EL (cell line): Measurements from ENCODE around the gene PMEPA1.

Experiments used
- DNase-seq: peaks from one replicate; pipeline ENCODE4 v3.0.0-alpha.2; 2016

Gene PMEPA1

DNA sequence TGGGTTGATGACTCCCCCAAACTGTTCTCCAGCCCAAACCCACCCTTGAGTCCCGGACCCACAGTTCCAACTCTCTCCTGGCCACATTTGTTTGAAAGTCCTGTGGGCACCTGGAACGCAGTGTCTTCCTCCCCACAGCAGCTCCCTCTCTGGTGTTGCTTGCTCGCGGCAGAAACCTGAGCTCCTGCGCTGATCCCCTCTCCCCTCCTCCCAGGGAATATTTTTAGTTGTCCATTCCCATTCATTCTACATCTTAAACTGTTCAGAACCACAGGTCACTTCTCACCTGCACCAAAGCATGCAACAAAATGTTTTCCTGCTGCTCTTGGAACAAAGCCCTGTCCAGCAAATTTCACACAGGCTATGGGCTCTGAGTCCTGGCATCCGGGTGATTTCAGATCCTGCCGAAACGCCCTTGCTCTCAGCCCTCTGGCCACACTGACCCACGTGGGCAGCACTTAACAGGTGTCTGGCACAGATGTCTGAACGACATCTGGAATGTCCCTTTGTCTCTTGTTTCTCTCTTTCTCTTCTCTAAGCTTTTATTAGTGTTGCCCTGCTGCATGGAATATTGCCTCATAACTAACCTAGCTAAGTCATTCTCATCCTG lies 27.0 kb upstream of the PMEPA1 start:
- DNase-seq: no peak

DNA sequence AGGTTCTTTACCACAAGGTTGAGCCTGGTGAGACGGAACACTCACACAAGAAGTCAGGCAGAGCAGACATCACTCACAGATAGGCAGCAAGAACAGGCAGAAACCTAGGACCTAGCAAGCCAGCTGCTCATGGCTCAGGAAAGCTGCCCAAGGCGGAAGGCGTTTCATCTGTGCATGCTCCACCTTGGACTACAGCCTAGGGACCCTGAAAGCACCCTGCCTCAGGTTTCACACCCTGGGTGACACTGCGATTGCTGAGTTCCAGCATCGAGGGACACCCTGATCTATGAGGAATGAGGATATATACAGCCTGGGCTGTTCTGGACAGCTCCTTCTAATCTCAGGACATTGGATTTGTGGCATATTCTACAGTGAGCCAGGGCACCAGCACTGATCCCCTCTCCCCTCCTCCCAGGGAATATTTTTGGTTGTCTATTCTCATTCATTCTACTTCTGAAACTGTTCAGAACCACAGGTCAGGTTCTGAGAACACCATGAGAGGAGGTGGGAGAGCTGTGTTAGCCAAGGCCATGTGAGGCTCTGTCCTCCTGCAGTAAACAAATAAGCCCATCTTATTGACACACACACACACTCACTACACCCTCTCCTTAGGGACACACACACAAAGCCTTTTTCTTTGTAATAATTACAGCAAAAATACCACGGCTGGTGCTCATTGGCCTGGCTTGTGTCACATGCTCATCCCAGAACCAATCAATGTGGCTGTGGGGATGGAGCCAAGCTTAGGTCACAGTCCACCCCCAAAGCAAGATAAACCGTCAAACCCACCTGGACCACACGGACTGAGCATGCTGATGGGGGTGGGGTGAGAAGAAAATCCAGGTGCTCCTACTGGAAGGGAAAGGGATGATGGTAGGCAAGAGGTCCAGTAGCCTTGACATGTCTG lies 26.3 kb upstream of the PMEPA1 start:
- DNase-seq: no peak

DNA sequence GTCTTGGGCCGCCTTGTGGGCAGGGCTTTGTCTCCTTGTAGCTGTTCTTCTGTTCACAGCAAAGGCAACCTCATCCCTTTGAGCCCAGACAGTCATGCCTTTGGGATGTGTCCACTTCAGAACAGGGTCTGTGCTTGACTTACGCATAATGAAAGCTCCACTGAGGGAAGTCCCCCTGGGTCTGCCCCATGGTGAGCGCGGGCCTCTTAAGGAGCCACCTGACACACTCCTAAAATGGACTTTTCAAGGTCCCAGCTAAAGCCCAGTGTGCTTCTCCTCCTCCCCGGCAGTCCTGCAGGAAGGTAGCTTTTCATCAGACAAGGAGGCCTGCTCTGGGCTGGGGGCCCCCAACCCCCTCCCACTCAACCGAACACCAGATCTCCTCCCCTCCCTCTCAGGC lies 24.9 kb upstream of the PMEPA1 start:
- DNase-seq: no peak

DNA sequence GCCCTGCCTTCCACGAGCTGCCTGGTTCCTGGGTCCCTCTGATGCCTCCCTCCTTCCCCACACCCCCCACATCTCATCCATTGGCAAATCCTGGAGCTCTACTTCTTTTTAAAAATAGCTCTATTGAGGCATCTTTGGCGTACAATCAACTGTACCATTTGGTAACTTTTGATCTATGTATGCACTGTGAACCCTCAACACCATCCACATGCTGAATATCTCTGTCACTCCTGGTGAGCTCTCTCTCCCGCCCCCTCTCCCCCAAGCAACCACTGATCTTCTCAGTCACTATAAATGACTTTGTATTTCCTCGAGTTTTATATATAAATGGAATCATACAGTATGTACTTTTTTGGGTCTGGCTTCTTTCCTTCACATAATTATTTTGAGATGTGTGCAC lies 22.4 kb upstream of the PMEPA1 start:
- DNase-seq: no peak

DNA sequence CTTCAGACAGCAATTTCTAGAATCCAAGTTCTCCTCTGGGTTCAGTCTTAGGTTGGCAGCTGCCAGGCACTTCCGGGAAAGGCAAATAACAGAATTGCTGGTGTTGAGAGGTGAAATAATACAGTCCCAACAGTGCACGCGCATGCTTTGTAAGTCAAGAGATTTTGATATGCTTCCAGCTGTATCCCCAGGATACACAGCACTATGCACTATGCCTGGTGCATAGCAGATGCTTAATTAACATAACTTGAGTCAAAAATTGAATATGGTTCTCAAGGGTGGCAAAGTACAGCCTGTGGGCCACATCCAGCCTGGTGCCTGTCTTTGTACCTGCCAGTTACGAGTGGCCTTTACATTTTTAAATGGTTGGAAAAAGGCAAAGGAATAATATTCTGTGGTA lies 18.9 kb upstream of the PMEPA1 start:
- no peak for DNase-seq

DNA sequence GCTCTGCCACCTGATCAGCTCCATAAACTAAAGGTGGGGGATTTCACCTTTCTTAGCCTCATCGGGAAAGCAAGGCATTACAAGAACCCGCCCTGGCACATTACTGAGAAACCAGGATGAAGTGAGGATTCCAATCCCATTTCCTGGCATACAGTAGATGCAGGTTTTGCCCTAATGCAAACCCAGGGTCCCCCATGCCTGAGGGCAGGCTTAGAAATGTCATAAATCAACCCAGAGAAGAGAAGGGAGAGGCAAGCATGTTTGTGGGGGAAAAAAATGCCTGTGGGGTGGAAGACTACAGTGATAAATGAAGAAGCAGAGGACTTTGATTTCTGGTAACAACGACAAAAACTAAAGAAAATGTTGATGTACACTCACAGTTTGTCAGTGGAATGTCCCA lies 18.0 kb upstream of the PMEPA1 start:
- DNase-seq: no peak

DNA sequence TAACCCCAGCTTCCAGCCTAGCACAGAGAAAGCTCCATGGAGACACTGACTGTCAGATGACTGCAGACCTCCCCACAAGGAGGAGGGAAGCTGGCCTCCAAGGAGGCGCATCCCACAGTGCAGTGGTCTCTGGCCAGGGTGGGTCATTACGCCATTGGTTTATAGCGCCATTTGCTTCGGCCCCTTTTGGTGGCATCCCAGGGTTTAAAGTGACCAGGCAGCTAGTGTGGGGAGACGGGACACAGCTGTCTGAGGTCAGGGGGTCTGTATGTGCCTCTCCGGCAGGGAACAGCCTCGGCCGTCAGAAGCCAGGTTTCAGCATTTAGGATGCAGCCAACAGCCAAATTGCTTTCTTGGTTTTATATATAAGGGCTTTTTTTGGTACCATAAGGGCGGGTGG lies 15.8 kb upstream of the PMEPA1 start:
- DNase-seq: no peak

DNA sequence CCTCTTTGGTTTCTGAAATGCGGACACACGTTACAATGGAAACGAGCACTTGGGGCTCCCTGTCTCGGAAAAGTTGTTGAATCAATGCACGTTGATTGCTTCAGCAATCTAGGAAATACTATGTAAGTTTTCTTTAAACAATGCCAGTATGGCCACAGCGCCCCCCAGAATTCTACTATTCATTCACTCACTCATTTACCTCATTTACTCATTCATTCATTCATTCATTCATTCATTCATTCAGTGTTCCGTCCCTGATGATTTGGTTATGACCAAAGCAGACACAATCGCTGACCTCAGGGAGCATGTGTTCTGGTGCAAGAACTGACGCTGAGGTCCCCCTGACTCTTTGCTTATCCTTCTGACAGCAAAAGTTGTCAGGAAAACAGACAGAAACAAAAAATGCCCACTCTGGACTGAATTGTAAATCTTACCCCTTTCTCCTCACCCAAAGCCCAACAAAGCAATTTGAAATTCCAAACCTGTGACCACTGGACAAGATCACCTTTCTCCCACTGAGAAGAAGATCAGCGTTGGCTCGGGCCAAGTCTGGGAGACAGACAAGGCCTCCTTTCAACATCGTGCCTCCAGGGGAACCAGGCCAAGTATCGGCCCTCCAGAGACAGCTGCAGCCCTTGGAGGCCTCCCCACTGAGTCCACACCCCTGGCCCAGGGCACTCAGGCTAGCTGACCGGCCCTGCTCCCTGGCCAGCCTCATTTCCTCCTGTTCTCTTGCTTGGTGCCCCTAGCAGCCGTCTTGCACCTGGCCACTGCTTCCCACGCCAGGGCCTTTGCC lies 15.0 kb upstream of the PMEPA1 start:
- no peak for DNase-seq

DNA sequence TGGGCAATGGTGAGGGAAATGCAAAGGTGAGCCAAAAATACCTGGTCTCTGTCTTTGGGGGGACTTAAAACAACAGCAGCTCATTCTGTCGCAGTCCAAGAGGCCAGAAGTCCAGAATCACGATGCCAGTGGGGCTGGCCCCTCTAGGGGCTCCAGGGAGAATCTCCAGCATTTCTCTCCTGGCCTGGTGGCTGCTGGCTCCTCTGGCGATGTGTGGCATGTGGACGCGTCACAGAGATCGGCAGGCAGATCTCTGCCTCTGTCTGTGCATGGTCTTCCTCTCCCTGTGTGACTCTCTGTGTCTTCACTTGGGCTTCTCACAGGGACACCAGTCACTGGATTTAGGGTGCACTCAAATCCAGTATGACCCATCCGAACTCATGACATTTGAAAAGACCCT lies 14.0 kb upstream of the PMEPA1 start:
- no peak for DNase-seq

DNA sequence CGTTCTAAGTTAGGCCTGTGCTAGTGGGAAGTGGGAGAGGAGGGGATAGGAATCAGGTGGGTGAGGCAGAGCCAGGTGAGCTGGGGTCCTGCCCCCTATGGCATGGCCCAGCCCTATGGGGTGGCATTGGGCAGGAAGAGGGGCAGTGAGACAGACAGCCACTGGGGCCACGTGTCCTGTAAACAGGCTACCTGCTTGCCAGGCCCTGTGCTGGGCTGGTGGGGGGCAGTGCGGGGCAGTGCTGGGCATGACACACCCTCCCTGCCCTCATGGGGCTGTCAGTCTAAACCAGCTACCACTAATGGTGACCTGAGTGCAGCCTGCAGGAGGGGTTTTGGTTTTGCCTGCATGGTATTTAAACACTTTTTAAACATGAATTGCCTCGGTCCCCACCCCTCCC lies 10.1 kb upstream of the PMEPA1 start:
- no peak for DNase-seq

DNA sequence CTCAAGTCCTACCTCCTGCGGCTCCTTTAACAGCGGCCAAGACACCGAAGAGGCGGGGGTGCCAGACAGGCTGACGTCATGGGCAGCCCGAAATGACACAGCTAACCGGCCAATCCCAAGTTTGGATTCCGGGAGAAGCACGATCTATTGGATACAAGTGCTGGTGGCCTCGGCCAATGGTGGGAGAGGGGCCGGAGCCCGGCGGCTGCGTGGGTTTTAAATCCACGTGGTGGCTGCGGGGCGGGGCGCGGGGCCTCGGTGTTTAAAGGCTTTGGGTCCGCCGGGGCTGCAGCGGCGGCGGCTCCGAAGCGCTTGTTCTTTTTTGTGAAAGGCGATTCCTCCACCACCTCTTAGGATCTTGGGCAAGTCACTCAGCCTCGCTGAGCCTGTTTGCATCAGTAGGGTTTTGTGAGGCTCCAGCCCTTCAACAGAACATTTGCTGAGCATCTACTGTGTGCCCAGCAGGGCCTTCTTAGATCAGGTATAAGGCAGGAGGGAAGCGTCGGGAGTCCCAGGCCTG lies 8.7 kb upstream of the PMEPA1 start:
- DNase-seq: peak; percentile 96

DNA sequence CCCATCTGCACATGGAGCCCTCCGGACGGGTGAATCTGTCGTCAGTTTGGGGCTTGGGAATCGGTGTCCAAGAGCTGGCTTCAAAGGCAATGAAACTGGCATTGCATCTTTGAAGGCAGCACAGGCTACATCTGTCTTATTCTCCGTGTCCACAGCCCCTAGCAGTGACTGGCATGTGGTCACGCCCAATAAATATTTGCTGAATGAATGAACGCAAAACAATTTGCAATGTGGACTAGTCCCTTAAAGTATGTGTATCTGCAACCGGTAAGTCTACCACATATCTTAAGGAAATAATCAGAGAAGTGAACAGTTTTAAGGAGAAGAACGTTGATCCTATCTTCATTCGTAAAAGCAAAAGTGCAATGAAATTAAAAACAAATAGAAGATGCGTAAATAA lies 8.0 kb upstream of the PMEPA1 start:
- peak; percentile 65 for DNase-seq

DNA sequence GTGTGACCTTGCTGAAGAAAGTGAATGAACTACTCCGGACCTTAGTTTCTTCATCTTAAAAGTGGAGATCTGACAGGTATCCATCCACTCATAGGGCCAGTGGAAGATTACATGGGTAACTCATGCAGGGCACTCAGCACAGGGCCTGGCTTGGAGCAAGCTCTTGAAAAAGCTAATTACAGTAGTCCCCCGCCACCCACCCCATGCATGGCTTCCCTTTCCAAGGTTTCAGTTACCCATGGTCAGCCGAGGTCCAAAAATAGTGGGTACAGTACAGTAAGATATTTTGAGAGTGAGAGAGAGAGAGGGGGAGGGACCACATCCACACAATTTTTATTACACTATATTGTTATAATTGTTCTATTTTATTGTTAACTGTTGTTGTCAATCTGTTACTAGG lies 7.1 kb upstream of the PMEPA1 start:
- no peak for DNase-seq

DNA sequence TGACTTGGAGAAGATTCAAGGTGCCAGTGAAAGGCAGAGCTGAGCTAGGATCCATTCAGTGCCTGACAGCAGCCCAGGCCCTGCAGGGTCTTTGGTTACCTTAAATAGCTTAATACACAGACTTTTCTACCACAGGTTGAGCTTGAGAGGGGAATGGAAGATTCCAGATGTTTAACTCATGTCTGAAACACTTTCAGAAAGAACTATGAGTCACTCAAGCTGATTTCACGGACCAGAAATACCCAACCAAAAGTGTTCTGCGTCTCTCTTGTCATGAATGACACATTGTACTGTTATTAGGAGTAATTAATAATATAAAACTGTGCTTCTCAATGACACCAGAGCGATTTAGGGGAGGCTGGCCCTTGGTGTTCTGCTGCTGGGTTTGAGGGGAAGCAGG lies 6.4 kb upstream of the PMEPA1 start:
- DNase-seq: peak; percentile 61

DNA sequence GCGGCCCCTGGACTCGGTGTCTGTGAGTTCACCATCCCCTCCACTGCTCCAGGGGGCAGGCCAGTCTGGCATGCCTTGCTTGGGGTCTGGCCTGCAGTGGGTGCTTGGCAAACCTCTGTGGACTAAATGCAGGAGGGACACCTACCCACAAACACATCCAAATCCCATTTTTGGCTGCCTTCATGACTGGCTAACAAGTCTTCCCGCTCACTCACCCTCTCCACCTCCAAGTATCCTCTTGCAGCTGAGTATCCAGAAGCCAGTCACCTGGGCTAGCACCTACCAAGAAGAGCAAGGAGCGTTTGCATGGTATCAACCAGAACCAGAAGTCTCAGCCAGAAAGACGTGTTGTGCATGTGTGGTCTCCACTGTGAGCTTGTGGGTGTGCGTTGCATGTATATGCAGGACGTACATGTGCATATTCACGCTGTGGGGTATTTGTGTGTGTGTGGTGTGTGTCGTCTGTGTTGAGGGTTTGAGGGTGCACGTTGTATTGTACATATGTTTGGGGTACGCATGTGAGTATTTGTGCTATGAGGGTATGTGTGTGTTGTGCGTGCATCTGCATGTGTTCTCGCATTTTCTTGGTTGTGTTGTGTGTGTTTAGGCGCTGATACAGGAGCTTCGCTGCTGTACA lies 5.6 kb upstream of the PMEPA1 start:
- DNase-seq: no peak

DNA sequence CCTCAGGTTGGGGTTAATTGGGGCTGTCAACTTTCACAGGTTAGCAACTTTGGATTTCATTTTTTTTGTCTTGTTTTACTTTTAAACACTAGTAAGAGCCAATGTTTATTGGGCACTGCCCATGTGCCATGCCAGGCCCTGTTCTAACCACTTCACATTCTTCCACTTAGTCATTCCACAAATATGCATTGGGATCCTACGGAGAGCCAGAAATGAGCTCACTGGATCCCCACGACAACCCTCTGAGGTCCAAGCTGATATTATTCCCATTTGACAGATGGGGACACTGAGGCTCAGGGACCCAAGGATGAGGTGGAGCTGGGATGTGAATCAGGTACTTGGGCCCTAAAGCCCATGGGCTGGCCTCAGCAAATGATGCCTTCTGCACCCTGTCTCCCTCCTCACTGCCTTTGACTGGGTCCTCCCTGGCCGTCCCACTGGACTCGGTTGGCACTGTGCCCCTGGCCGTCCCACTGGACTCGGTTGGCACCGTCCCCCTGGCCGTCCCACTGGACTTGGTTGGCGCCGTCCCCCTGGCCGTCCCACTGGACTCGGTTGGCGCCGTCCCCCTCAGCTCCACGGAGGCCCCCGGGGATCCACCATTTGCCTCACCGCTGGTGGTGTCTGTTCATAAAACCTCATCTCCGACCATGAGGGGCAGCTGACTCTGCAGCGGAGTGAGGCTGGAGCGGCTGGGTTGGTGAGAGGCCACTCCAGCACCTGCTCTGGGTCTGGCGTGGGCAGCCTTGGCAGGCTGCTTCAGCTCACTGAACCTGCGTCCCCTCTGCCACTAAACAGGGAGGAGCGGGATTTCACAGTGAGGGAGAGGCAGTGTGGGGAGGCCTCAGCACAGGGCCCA lies 4.8 kb upstream of the PMEPA1 start:
- peak; percentile 81 for DNase-seq

DNA sequence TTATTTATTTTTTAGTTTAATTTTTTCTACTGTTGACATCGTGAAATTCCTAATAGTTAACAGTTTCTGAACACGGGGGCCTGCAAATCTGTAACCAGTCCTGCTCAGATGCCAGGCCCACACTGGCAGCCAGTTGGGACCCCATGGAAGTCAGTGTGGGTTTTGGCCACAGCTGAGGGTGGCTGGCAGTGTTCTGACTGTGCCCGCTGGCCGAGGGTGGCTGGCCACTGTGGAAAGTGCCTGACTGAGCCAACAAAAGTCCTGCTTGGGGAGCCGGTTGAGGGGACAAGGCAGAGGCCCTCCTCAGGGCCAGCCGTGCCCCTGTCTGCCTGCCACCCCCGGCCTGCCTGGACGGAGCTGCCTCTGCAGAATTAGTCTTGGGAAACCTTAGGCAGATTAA lies 4.1 kb upstream of the PMEPA1 start:
- DNase-seq: no peak

DNA sequence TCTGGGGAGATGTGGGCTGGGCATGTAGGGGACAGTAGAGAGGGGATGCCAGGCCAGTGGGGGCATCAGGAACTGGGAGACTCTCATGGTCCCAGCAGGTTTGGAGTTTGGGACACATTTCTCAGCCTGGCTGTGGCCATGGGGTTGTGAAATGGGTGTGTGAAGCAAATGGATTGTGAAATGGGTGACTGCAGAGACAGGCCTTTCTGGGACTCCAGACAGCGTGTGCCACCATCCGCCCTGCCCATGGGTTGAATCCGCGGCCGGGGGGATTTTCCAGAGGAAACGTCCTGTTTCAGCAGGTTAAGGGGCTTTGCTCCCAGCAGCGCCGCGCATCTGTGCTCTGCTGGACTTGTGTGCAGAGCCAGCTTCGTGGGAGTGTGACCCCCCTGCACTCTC lies 3.7 kb upstream of the PMEPA1 start:
- no peak for DNase-seq

DNA sequence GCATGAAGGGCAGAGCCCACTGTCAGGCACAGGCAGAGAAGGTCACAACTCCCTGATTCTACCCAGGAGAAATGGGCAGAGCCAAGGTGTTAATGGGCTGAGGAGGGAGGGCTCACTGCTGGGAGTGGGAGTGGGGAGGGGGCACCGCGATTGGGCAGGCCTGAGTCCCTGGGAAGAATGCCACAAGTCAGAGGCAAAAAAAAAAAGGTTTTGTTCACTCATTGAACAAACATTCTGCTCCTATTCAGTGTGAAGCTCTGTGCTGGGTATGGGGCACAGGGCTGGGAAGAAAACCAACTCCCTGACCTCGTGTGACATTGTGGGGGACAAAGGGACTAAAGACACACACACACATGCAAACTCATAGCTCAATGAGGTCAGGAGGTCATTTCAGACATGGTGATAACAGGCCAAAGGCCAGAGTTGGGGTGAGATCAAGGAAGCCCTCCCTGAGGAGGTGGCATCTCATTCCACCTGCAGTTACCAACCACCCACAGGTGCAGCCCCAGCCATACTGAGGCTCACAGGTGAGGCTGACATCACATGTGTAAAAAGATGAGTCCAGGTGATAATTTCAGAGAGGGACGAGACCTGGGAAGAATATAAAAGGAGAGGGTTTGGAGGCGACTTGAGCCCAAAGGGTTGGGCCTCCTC lies 3.2 kb upstream of the PMEPA1 start:
- DNase-seq: no peak

DNA sequence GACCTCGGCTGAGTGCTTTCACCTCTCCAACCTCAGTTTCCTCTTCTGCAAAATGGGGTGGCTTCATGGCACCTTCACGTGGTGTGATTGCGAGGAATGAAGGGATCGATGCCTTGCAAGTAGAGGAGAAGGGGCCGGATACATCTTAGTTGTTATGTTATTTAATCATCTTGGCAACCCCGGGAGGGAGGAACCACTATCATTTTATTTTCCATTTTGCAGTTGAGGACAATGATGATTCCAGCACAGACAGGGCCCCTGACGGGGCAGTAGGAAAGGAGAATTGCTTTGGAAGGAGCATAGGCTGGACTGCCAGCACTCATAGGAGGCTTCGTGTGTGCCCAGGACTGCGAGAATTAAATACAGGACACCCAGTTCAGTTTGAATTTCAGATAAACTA lies 2.5 kb upstream of the PMEPA1 start:
- DNase-seq: no peak

DNA sequence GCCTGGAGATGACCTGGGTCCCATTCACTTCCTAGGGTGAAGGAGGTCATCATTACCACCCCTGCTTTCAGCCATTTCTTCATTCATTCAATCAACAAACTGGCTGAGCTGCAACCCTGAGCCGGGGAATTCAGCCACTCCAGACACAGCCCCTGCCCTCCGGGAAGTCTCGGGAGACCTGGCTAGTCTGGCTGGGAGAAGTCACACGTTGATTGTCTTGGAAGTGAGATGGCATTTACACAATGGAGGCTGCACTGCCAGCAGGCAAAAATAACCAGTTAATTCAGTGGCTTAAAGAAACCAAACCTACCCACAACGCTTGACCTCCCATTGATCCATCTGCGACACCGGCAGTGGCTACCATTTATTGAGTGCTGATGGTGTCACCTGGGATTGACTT lies 2.0 kb upstream of the PMEPA1 start:
- DNase-seq: no peak

DNA sequence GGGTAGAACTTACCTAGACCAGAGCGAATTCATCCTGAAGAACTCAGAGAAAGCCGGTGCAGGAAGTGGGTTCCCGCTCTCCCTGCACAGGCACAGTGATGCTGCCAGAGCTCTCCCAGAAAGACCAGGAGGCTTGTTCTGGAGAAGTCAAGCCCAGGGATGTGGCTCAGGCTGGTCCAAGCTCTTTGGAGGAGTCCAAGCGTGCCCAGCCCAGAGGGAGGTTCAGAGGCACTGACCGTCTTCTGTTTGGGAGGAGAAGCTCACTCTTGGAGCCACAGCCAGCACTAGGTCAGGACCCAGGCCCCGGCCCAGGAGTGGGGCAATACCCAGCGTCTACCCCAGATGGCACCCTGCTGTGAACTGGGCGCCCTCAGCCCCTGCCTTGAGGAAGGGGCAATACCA lies 1.5 kb upstream of the PMEPA1 start:
- DNase-seq: no peak
